NCI-H2227 treated with DMSO at 0.1 percent for 48 hours (cell line): ENCODE results near the gene FER.

ENCODE experiments used
- DNase-seq: peaks from one replicate; lab custom pipeline; 2025; lab: John Stamatoyannopoulos, UW

FER gene

GRCh38 chr5:109246395-109246794, 498.7 kb downstream of the FER start:
- no peak for DNase-seq
